Measurements from ENCODE around the gene MICAL3. TPM values are rescaled to one million over a fixed set of nuclear protein-coding genes. Genes with fewer than 3 reads are reported as not detected.

MICAL3 gene
- total and polyA plus RNA-seq, 9 of the 15 experiments (the other 6 are each of a cell fraction or from before 2014, with no cell fraction given): 0.53 to 32.1 (median 12.3) TPM

DNA sequence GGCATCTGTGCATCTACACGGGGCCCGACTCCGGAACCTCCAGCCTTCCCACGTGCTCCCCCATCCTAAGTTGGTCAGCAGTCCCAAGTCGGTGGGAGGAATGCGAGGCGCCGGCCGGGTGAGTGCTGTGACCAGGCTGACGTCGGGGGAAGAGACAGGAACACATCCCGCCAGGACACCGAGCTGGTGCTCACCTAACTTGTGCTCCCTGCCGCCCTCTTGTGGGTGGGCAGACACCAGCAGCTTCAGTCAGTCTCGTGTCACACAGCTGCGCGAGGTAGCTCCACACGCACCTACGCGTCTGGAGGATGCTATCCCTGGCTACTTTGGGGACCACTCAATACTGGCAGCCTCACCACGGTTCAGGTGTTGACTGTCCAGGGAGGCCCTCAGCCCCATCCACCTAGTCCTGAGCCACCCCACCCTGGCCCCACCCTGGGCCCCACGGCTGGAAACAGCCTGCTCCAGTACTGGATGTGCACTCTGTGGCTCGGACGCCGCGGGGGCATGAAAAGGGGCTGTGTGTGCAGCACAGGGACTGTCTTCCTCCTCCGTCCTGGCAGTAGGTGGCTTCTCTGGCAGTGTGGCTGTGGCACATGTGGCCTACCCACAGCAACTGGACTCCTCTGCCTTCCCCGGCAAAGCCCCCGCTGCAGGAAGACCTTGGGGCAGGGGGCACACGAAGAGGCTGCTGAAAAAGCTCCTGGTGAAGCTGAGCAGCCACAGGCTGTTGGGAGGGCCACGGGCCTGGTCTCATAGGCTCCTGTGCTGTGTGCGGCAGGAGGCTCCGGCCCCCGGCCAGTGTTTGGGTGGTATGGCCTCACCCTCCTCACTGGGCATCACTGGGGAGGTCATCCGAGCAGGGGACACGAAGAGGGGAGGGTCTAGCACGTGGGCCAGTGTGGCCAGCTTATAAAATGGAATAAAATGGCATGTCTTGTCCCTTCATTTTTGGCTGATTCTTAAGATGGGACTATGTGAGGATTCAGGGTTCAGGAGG is 238.9 kb downstream of the MICAL3 start (continued):
- TF ChIP-seq, protein P1, sequence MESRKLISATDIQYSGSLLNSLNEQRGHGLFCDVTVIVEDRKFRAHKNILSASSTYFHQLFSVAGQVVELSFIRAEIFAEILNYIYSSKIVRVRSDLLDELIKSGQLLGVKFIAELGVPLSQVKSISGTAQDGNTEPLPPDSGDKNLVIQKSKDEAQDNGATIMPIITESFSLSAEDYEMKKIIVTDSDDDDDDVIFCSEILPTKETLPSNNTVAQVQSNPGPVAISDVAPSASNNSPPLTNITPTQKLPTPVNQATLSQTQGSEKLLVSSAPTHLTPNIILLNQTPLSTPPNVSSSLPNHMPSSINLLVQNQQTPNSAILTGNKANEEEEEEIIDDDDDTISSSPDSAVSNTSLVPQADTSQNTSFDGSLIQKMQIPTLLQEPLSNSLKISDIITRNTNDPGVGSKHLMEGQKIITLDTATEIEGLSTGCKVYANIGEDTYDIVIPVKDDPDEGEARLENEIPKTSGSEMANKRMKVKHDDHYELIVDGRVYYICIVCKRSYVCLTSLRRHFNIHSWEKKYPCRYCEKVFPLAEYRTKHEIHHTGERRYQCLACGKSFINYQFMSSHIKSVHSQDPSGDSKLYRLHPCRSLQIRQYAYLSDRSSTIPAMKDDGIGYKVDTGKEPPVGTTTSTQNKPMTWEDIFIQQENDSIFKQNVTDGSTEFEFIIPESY (CRISPR knock-in tag; IDR thresholded peaks at IDR 0.05): peak; percentile 92
- TF ChIP-seq HDAC1 (IDR thresholded peaks at IDR 0.05): peak in 1 of 2 experiments; percentile 25; a peak in 1 of 4 replicates
- TF ChIP-seq SMAD3 (CRISPR knock-in tag; conservative IDR thresholded peaks at IDR 0.05): no peak
- TF ChIP-seq HMGN3 (IDR thresholded peaks at IDR 0.05; ENCODE audit: borderline replicate concordance, extremely low read depth, insufficient read length, low read depth, low read length): peak; percentile 41
- TF ChIP-seq, protein P2, sequence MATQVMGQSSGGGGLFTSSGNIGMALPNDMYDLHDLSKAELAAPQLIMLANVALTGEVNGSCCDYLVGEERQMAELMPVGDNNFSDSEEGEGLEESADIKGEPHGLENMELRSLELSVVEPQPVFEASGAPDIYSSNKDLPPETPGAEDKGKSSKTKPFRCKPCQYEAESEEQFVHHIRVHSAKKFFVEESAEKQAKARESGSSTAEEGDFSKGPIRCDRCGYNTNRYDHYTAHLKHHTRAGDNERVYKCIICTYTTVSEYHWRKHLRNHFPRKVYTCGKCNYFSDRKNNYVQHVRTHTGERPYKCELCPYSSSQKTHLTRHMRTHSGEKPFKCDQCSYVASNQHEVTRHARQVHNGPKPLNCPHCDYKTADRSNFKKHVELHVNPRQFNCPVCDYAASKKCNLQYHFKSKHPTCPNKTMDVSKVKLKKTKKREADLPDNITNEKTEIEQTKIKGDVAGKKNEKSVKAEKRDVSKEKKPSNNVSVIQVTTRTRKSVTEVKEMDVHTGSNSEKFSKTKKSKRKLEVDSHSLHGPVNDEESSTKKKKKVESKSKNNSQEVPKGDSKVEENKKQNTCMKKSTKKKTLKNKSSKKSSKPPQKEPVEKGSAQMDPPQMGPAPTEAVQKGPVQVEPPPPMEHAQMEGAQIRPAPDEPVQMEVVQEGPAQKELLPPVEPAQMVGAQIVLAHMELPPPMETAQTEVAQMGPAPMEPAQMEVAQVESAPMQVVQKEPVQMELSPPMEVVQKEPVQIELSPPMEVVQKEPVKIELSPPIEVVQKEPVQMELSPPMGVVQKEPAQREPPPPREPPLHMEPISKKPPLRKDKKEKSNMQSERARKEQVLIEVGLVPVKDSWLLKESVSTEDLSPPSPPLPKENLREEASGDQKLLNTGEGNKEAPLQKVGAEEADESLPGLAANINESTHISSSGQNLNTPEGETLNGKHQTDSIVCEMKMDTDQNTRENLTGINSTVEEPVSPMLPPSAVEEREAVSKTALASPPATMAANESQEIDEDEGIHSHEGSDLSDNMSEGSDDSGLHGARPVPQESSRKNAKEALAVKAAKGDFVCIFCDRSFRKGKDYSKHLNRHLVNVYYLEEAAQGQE (IDR thresholded peaks at IDR 0.05; ENCODE audit: borderline replicate concordance): peak; percentile 78; the same call in 1 of the 2 replicates
- TF ChIP-seq, protein P2 (CRISPR knock-in tag; IDR thresholded peaks at IDR 0.05; ENCODE audit: low read depth): no peak
- TF ChIP-seq THRAP3 (IDR thresholded peaks at IDR 0.05; ENCODE audit: borderline replicate concordance): no peak
- TF ChIP-seq MED1 (CRISPR knock-in tag; IDR thresholded peaks at IDR 0.05; ENCODE audit: borderline replicate concordance): no peak
- TF ChIP-seq, protein P3, sequence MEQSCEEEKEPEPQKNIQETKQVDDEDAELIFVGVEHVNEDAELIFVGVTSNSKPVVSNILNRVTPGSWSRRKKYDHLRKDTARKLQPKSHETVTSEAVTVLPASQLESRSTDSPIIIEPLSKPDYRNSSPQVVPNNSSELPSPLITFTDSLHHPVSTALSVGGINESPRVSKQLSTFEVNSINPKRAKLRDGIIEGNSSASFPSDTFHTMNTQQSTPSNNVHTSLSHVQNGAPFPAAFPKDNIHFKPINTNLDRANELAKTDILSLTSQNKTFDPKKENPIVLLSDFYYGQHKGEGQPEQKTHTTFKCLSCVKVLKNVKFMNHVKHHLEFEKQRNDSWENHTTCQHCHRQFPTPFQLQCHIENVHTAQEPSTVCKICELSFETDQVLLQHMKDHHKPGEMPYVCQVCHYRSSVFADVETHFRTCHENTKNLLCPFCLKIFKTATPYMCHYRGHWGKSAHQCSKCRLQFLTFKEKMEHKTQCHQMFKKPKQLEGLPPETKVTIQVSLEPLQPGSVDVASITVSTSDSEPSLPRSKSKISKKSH (CRISPR knock-in tag; IDR thresholded peaks at IDR 0.05): no peak
- 0 out of 2 replicates have a peak, but pooled peaks have one; percentile 34 for TF ChIP-seq TOE1 (IDR thresholded peaks at IDR 0.05; ENCODE audit: borderline replicate concordance)
- no peak for TF ChIP-seq TOE1 (CRISPR knock-in tag; IDR thresholded peaks at IDR 0.05; ENCODE audit: borderline replicate concordance, low read depth)

Data from K562 (cell line).